Natural killer cell (primary cell): ENCODE measurements around the gene XRCC5. TPM values are rescaled to one million over a fixed set of nuclear protein-coding genes. Genes with fewer than 3 reads are reported as not detected.

Source experiments
- ATAC-seq, 3 donors: fragments of 150-1000 bp in 2 of 3; fragments of 200-7000 bp in 1 of 3; cut with Tn5 transposase; 1 replicate in 1 of 3; 2 replicates in 2 of 3; pipeline ENCODE4 v1.10.0; 2021; ENCODE audit warnings: mild to moderate bottlenecking in 2 of 3, moderate library complexity in 2 of 3
- DNase-seq, 2 donors: peaks; one replicate each; pipeline versions ENCODE4 v3.0.0 to v3.0.0-alpha.2; 2013 to 2021; ENCODE audit warnings: mixed read lengths in 1 of 2
- H3K27ac ChIP-seq: one replicate; pipeline ENCODE4 v1.5.1; 2013; ENCODE audit warnings: mild to moderate bottlenecking, low read length
- H3K27me3 ChIP-seq: one replicate; pipeline ENCODE4 v1.6.1; 2013; ENCODE audit warnings: low read length; ENCODE audit not compliant: control insufficient read depth, insufficient read depth
- H3K36me3 ChIP-seq: one replicate; pipeline ENCODE4 v1.6.1; 2013; ENCODE audit warnings: low read length; ENCODE audit not compliant: control insufficient read depth, insufficient read depth
- H3K4me1 ChIP-seq: one replicate; pipeline ENCODE4 v1.6.1; 2013; ENCODE audit warnings: low read length; ENCODE audit not compliant: control insufficient read depth, insufficient read depth
- H3K4me3 ChIP-seq: one replicate; pipeline ENCODE4 v1.5.1; 2013; ENCODE audit warnings: low read length
- H3K9me3 ChIP-seq: one replicate; pipeline ENCODE4 v1.6.1; 2013; ENCODE audit warnings: low read length; ENCODE audit not compliant: control insufficient read depth, insufficient read depth
- H3K27ac Mint-ChIP-seq, 2 donors: one replicate each; pipeline ENCODE4 v1.8.0; 2022; ENCODE audit warnings: mild to moderate bottlenecking in 2 of 2, mixed read lengths in 2 of 2, moderate library complexity in 1 of 2
- H3K27me3 Mint-ChIP-seq, 2 donors: one replicate each; pipeline ENCODE4 v1.8.0; 2022; ENCODE audit warnings: low read depth in 2 of 2, mixed read lengths in 2 of 2
- H3K36me3 Mint-ChIP-seq: one replicate; pipeline ENCODE4 v1.8.0; 2022; ENCODE audit warnings: mixed read lengths
- H3K4me1 Mint-ChIP-seq, 2 donors: one replicate each; pipeline ENCODE4 v1.8.0; 2022; ENCODE audit warnings: mixed read lengths in 2 of 2
- H3K4me3 Mint-ChIP-seq: one replicate; pipeline ENCODE4 v1.8.0; 2022; ENCODE audit warnings: mild to moderate bottlenecking, moderate library complexity, mixed read lengths
- H3K9me3 Mint-ChIP-seq, 2 donors: one replicate each; pipeline ENCODE4 v1.8.0; 2022; ENCODE audit warnings: mixed read lengths in 2 of 2
- CTCF ChIP-seq: fragments of 200-600 bp; IDR thresholded peaks from one replicate; pipeline ENCODE4 v1.8.0; 2022; ENCODE audit warnings: antibody characterized with exemption
- WGBS: methylation state at CpG from one replicate; pipeline ENCODE4 v1.1.7; 2013; ENCODE audit warnings: missing lambda C conversion rate; ENCODE audit not compliant: insufficient coverage; 5-methylcytosine and 5-hydroxymethylcytosine counted together
- intact Hi-C: fragments of 100-400 bp; cut with micrococcal nuclease; formaldehyde crosslinking; loops from one replicate; pipeline ENCODE4 v1.14.2; 2022
- total RNA-seq, 4 donors: library from RNA; stranded (reverse); fragments of 120-200 nt in 1 of 4; gene quantifications; one replicate each; pipeline versions ENCODE4 v1.2.3 to v1.2.4, GENCODE V29; 2013 to 2022

XRCC5 gene
- total RNA-seq, 3 donors from 2014 or later (not counting 1 experiment from before 2014, with no cell fraction given), result 188 to 220 (median 201) TPM

- DNase-seq (no peak), ATAC-seq (no peak)
- Mint-ChIP-seq H3K9me3 (no peaks in the 10 kb centered on the region), H3K27me3 (no peaks in the 10 kb centered on the region), H3K27ac (peak overlapping the region; percentile 42 to 98), H3K4me3 (no peak overlapping the region), H3K36me3 (peaks cover 67% of the 10 kb centered on the region), H3K4me1 (peaks cover 56 to 60% of the 10 kb centered on the region in 2 donors)
- Histone ChIP-seq H3K27me3 (no peaks in the 10 kb centered on the region), H3K4me3 (no peak overlapping the region), H3K36me3 (peaks cover 84% of the 10 kb centered on the region), H3K4me1 (peaks cover 9% of the 10 kb centered on the region), H3K9me3 (no peaks in the 10 kb centered on the region), H3K27ac (no peak overlapping the region)
- intact Hi-C loops, result no loop called here
- WGBS, result no CpG with 5 or more reads among the region's 1 CpG
- TF ChIP-seq CTCF, result no peak
These were observed 9.3 kb downstream of the XRCC5 start for GRCh38 chr2:216118474-216118873.

DNA sequence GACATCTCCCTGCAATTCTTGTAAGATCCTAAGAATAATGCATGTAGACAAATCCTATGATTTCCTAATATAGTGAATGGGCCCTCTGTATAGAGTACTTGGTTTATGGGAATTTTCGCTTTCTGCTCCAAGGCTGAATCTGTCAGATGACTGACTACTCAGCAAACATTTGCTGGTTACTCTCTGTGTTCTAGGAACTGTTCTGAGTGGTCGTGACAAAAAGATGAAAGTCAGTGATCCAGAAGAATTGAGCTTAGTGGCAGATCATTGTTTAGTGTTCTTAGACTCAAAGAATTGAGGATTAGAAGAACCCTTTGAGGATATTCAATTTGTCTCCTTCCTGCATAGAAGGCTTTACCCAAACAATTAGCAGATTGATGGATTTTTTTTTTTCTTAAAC is 10.0 kb downstream of the XRCC5 start:
- H3K9me3 Mint-ChIP-seq, result no peaks in the 10 kb centered on the region
- H3K27ac Mint-ChIP-seq, result peak overlapping the region; percentile 42 to 98
- H3K4me1 ChIP-seq, result peaks cover 9% of the 10 kb centered on the region
- peaks cover 60% of the 10 kb centered on the region for H3K36me3 Mint-ChIP-seq
- H3K36me3 ChIP-seq, result peaks cover 83% of the 10 kb centered on the region
- H3K27me3 Mint-ChIP-seq, result no peaks in the 10 kb centered on the region
- H3K4me3 Mint-ChIP-seq, result no peak overlapping the region
- WGBS, result 90% methylated on average over 2 of the region's 2 CpGs
- H3K27ac ChIP-seq, result no peak overlapping the region
- TF ChIP-seq CTCF, result no peak
- H3K27me3 ChIP-seq, result no peaks in the 10 kb centered on the region
- ATAC-seq, result no peak
- peaks cover 49 to 54% of the 10 kb centered on the region in 2 donors for H3K4me1 Mint-ChIP-seq
- no peak for DNase-seq
- intact Hi-C loops, result no loop called here
- no peak overlapping the region for H3K4me3 ChIP-seq
- no peaks in the 10 kb centered on the region for H3K9me3 ChIP-seq

GRCh38 chr2:216119986-216120385 is 10.8 kb downstream of the XRCC5 start:
- no peaks in the 10 kb centered on the region for H3K9me3 Mint-ChIP-seq
- ATAC-seq (no peak), DNase-seq (peak in 1 of 2 donors; percentile 41)
- intact Hi-C loops, result no loop called here
- no peak overlapping the region for H3K4me3 Mint-ChIP-seq
- Histone ChIP-seq H3K36me3 (peaks cover 88% of the 10 kb centered on the region), H3K4me3 (no peak overlapping the region), H3K4me1 (peaks cover 5% of the 10 kb centered on the region), H3K27me3 (no peaks in the 10 kb centered on the region), H3K27ac (no peak overlapping the region), H3K9me3 (no peaks in the 10 kb centered on the region)
- H3K36me3 Mint-ChIP-seq, result peaks cover 55% of the 10 kb centered on the region
- TF ChIP-seq CTCF, result no peak
- 30% methylated on average over 1 of the region's 3 CpGs for WGBS
- H3K4me1 Mint-ChIP-seq, result peaks cover 41 to 52% of the 10 kb centered on the region in 2 donors
- no peaks in the 10 kb centered on the region for H3K27me3 Mint-ChIP-seq
- peak overlapping the region; percentile 45 to 98 for H3K27ac Mint-ChIP-seq

DNA sequence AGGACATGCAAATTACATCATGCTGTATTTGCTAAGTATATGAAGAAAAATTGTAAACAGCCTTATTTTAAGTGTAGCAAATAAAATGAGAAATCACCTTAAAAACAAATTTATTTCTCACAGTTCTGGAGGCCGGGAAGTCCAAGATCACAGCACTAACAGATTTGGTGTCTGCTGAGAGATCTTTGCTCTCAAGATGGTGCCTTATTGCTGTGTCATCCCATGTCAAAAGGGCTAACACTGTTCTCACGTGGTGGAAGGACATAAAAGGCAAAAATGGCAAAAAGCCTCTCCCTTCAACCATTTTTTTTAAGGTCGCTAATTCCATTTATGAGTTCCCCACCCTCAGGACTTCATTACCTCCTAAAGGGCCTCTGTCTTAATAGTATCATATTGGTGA is 12.1 kb downstream of the XRCC5 start:
- no peaks in the 10 kb centered on the region for H3K4me1 ChIP-seq
- H3K9me3 ChIP-seq, result no peaks in the 10 kb centered on the region
- no peak for ATAC-seq
- no peak for TF ChIP-seq CTCF
- no peaks in the 10 kb centered on the region for H3K27me3 ChIP-seq
- Mint-ChIP-seq H3K27me3 (no peaks in the 10 kb centered on the region), H3K4me1 (peaks cover 32 to 41% of the 10 kb centered on the region in 2 donors), H3K27ac (peak overlapping the region; percentile 64), H3K9me3 (no peaks in the 10 kb centered on the region), H3K4me3 (no peak overlapping the region), H3K36me3 (peaks cover 59% of the 10 kb centered on the region)
- no peak overlapping the region for H3K27ac ChIP-seq
- DNase-seq, result no peak
- no peak overlapping the region for H3K4me3 ChIP-seq
- H3K36me3 ChIP-seq, result peaks cover 96% of the 10 kb centered on the region
- 88% methylated on average over 2 of the region's 3 CpGs for WGBS
- intact Hi-C loops, result no loop called here
